AG04450 (cell line): ENCODE data around the gene RSRC2. TPM values are rescaled to one million over a fixed set of nuclear protein-coding genes. Genes with fewer than 3 reads are reported as not detected.
"Not testable (repeated sequence)": the region's sequence is repeated elsewhere in the genome, so short reads cannot be mapped to it uniquely, and the experiment has no call there.

Experiments
- CTCF ChIA-PET: fragments of 300-600, 350-600 bp; formaldehyde crosslinking; extraction: SDS; loops from one replicate; lab custom pipeline; 2022; ENCODE audit warnings: antibody characterized with exemption, inconsistent platforms; lab: Charles Lee
- POLR2A ChIA-PET: fragments of 350-600 bp; formaldehyde crosslinking; extraction: SDS; loops from one replicate; lab custom pipeline; 2021; ENCODE audit warnings: antibody characterized with exemption, inconsistent platforms; lab: Yijun Ruan, JAX
- DNase-seq: peaks from one replicate; pipeline ENCODE4 v3.0.0-alpha.2; 2011; ENCODE audit warnings: low read depth, low spot score
- H3K27ac ChIP-seq: one replicate; pipeline ENCODE4 v1.5.1; 2012; ENCODE audit warnings: low read depth, low read length, control low read depth
- H3K27me3 ChIP-seq: one replicate; pipeline ENCODE4 v1.6.0; 2012; ENCODE audit warnings: low read length; ENCODE audit not compliant: control insufficient read depth, insufficient read depth
- H3K4me3 ChIP-seq: 2 replicates; pipeline ENCODE4 v1.5.1; 2011; ENCODE audit warnings: mild to moderate bottlenecking, low read depth, low read length, control low read depth
- H3K9me3 ChIP-seq: 2 replicates; pipeline ENCODE4 v1.5.1; 2012; ENCODE audit warnings: low read length; ENCODE audit not compliant: control insufficient read depth, insufficient read depth
- CTCF ChIP-seq: IDR thresholded peaks from 2 replicates; pipeline ENCODE4 v1.5.1; 2011; ENCODE audit warnings: low read depth, low read length, control low read depth, inconsistent platforms
- polyA plus RNA-seq: library from polyadenylated mRNA; depleted of rRNA; stranded (reverse); fragments of >200 nt; gene quantifications from 2 replicates; pipeline ENCODE4 v1.2.3, GENCODE V29; 2011

RSRC2 gene
- polyA plus RNA-seq, 1 experiment, result 45.9 TPM

GRCh38 chr12:122474324-122474716 lies 52.4 kb downstream of the RSRC2 start:
- no peak overlapping the region for H3K27ac ChIP-seq
- H3K9me3 ChIP-seq, result no peaks in the 10 kb centered on the region
- no peaks in the 10 kb centered on the region for H3K27me3 ChIP-seq
- no peak for TF ChIP-seq CTCF
- ChIA-PET CTCF (interaction anchor here (0.6 to 5.8 kb wide), 4 partner anchors 50 to 139 kb away, joined by 4 to 130 read pairs (median 27); no protein-coding TSS in a partner anchor), POLR2A (no interaction called here)
- no peak overlapping the region for H3K4me3 ChIP-seq
- no peak for DNase-seq

GRCh38 chr12:122473543-122474323 lies 53.0 kb downstream of the RSRC2 start:
- Histone ChIP-seq H3K9me3 (no peaks in the 10 kb centered on the region), H3K4me3 (no peak overlapping the region), H3K27me3 (no peaks in the 10 kb centered on the region), H3K27ac (no peak overlapping the region)
- ChIA-PET CTCF (interaction anchor here (0.7 to 5.8 kb wide), 7 partner anchors 24 to 139 kb away, joined by 3 to 130 read pairs (median 5); no protein-coding TSS in a partner anchor), POLR2A (interaction anchor here (2.7 kb wide), 1 partner anchor 74 kb away, joined by 13 read pairs; no protein-coding TSS in a partner anchor)
- DNase-seq, result no peak
- TF ChIP-seq CTCF, result no peak

GRCh38 chr12:122471324-122472226 lies 55.2 kb downstream of the RSRC2 start:
- Histone ChIP-seq H3K27me3 (no peaks in the 10 kb centered on the region), H3K9me3 (no peaks in the 10 kb centered on the region), H3K27ac (no peak overlapping the region), H3K4me3 (no peak overlapping the region)
- peak; percentile 78 for TF ChIP-seq CTCF
- peak; percentile 59 for DNase-seq
- POLR2A ChIA-PET, result interaction anchor here (0.5 to 2.7 kb wide), 5 partner anchors 50 to 121 kb away, joined by 3 to 13 read pairs (median 4); partner anchors contain the start of gene CLIP1
- CTCF ChIA-PET, result interaction anchor here (0.6 to 5.8 kb wide), 44 partner anchors 9 to 483 kb away, joined by 3 to 130 read pairs (median 6); partner anchors contain the start of gene CLIP1

- H3K27me3 ChIP-seq, H3K27ac ChIP-seq, DNase-seq, POLR2A ChIA-PET, H3K4me3 ChIP-seq, H3K9me3 ChIP-seq: not testable (repeated sequence)
- CTCF ChIA-PET, result interaction anchor here (0.7 to 5.8 kb wide), 16 partner anchors 10 to 135 kb away, joined by 3 to 130 read pairs (median 8); partner anchors contain the start of gene CLIP1
Observed at GRCh38 chr12:122470576-122470975, 56.2 kb downstream of the RSRC2 start.

- H3K27me3 ChIP-seq, H3K9me3 ChIP-seq, POLR2A ChIA-PET, H3K27ac ChIP-seq, H3K4me3 ChIP-seq, DNase-seq: not testable (repeated sequence)
- CTCF ChIA-PET, result interaction anchor here (1.3 to 5.8 kb wide), 3 partner anchors 71 to 135 kb away, joined by 4 to 130 read pairs (median 48); no protein-coding TSS in a partner anchor
Observed at GRCh38 chr12:122469856-122470255, 56.9 kb downstream of the RSRC2 start.
